Urinary bladder (tissue), 4 donors: ENCODE results near the gene TFRC. TPM values are rescaled to one million over a fixed set of nuclear protein-coding genes. Genes with fewer than 3 reads are reported as not detected.
"Not testable (repeated sequence)": the region's sequence is repeated elsewhere in the genome, so short reads cannot be mapped to it uniquely, and the experiment has no call there.

Experiments
- DNase-seq: peaks from one replicate; pipeline ENCODE4 v3.0.0-alpha.2; 2015; ENCODE audit errors: extremely low spot score
- H3K27ac ChIP-seq: one replicate; pipeline ENCODE4 v1.5.1; 2013; ENCODE audit warnings: low read depth, mild to moderate bottlenecking, moderate library complexity
- H3K36me3 ChIP-seq: one replicate; pipeline ENCODE4 v1.6.1; 2013; ENCODE audit warnings: mild to moderate bottlenecking, moderate library complexity; ENCODE audit not compliant: insufficient read depth
- H3K4me1 ChIP-seq: one replicate; pipeline ENCODE4 v1.6.1; 2013; ENCODE audit warnings: mild to moderate bottlenecking, moderate library complexity; ENCODE audit not compliant: insufficient read depth
- H3K4me3 ChIP-seq: one replicate; pipeline ENCODE4 v1.5.1; 2013; ENCODE audit warnings: low read depth, low read length
- whole genome bisulfite sequencing: extraction: QIAGEN DNeasy Blood & Tissue Kit; methylation state at CpG from one replicate; pipeline ENCODE4 v1.1.7; 2013; 5-methylcytosine and 5-hydroxymethylcytosine counted together
- polyA plus RNA-seq: library from polyadenylated mRNA; stranded (reverse); fragments of 200-250 nt; gene quantifications from one replicate; pipeline ENCODE4 v1.2.3, GENCODE V29; 2013
- total RNA-seq: library from RNA; depleted of rRNA; stranded (reverse); fragments of >200 nt; gene quantifications from one replicate; pipeline ENCODE4 v1.2.3, GENCODE V29; 2014
- donor health status: healthy with polysubstance abuse.
- donor health status: healthy.

Gene TFRC
- total and polyA plus RNA-seq, 2 donors: 23.4 to 110 TPM

GRCh38 chr3:196104707-196105106 lies 22.8 kb upstream of the TFRC start:
- not testable (repeated sequence) for H3K4me3 ChIP-seq, DNase-seq, H3K36me3 ChIP-seq, H3K4me1 ChIP-seq, H3K27ac ChIP-seq
- 90% methylated on average over 12 of the region's 12 CpGs for WGBS

- 70% methylated on average over 8 of the region's 8 CpGs for WGBS
- not testable (repeated sequence) for H3K27ac ChIP-seq, H3K36me3 ChIP-seq, H3K4me3 ChIP-seq, DNase-seq, H3K4me1 ChIP-seq
These were observed 16.6 kb upstream of the TFRC start for GRCh38 chr3:196098365-196098980.

- WGBS: 62% methylated on average over 5 of the region's 5 CpGs
- H3K36me3 ChIP-seq: no peaks in the 10 kb centered on the region
- H3K4me1 ChIP-seq: no peaks in the 10 kb centered on the region
- no peak overlapping the region for H3K4me3 ChIP-seq
- no peak overlapping the region for H3K27ac ChIP-seq
- DNase-seq: no peak
These were observed 15.7 kb upstream of the TFRC start for GRCh38 chr3:196097373-196098154.

GRCh38 chr3:196096382-196096953 lies 14.6 kb upstream of the TFRC start:
- Histone ChIP-seq H3K36me3 (no peaks in the 10 kb centered on the region), H3K4me3 (no peak overlapping the region), H3K4me1 (no peaks in the 10 kb centered on the region), H3K27ac (no peak overlapping the region)
- no peak for DNase-seq
- 67% methylated on average over 11 of the region's 11 CpGs for WGBS

- no peaks in the 10 kb centered on the region for H3K36me3 ChIP-seq
- H3K27ac ChIP-seq: peak overlapping the region; percentile 5
- DNase-seq: no peak
- 62% methylated on average over 7 of the region's 7 CpGs for WGBS
- H3K4me1 ChIP-seq: no peaks in the 10 kb centered on the region
- H3K4me3 ChIP-seq: no peak overlapping the region
These were observed 11.6 kb upstream of the TFRC start for GRCh38 chr3:196093317-196094111.

- 76% methylated on average over 5 of the region's 5 CpGs for WGBS
These were observed 6.0 kb upstream of the TFRC start for GRCh38 chr3:196087906-196088305.

GRCh38 chr3:196082619-196082971 lies 705 bp upstream of the TFRC start:
- H3K27ac ChIP-seq: no peak overlapping the region
- WGBS: 67% methylated on average over 6 of the region's 6 CpGs
- peak overlapping the region; percentile 81 for H3K4me3 ChIP-seq

More at GRCh38 chr3:196087906-196088305, 6.0 kb upstream of the TFRC start:
- H3K27ac ChIP-seq: no peak overlapping the region
- DNase-seq: no peak
- H3K4me1 ChIP-seq: no peaks in the 10 kb centered on the region
- H3K36me3 ChIP-seq: no peaks in the 10 kb centered on the region
- no peak overlapping the region for H3K4me3 ChIP-seq

GRCh38 chr3:196081002-196081833 lies 672 bp downstream of the TFRC start:
- H3K36me3 ChIP-seq: no peaks in the 10 kb centered on the region
- H3K4me1 ChIP-seq: no peaks in the 10 kb centered on the region
- peak overlapping the region; percentile 81 for H3K4me3 ChIP-seq
- WGBS: under 1% methylated on average over 61 of the region's 61 CpGs
- peak; percentile 26 for DNase-seq
- peak overlapping the region; percentile 94 for H3K27ac ChIP-seq

More at GRCh38 chr3:196082619-196082971, 705 bp upstream of the TFRC start:
- Histone ChIP-seq H3K4me1 (no peaks in the 10 kb centered on the region), H3K36me3 (no peaks in the 10 kb centered on the region)
- peak; percentile 2 for DNase-seq

- 78% methylated on average over 23 of the region's 23 CpGs for WGBS
- H3K36me3 ChIP-seq, H3K4me1 ChIP-seq, H3K27ac ChIP-seq, DNase-seq: not testable (repeated sequence)
- peak overlapping the region; percentile 81 for H3K4me3 ChIP-seq
These were observed 1.6 kb downstream of the TFRC start for GRCh38 chr3:196080101-196080846.

GRCh38 chr3:196079682-196080081 lies 2.2 kb downstream of the TFRC start:
- Histone ChIP-seq H3K4me1 (no peaks in the 10 kb centered on the region), H3K36me3 (no peaks in the 10 kb centered on the region), H3K4me3 (no peak overlapping the region), H3K27ac (no peak overlapping the region)
- DNase-seq: no peak
- 89% methylated on average over 3 of the region's 3 CpGs for WGBS

- DNase-seq: no peak
- Histone ChIP-seq H3K36me3 (peaks cover 5% of the 10 kb centered on the region), H3K27ac (no peak overlapping the region), H3K4me1 (no peaks in the 10 kb centered on the region), H3K4me3 (no peak overlapping the region)
- WGBS: 90% methylated on average over 6 of the region's 6 CpGs
These were observed 6.9 kb downstream of the TFRC start for GRCh38 chr3:196075013-196075412.

GRCh38 chr3:196073255-196073753 lies 8.6 kb downstream of the TFRC start:
- DNase-seq: peak; percentile 25

More at GRCh38 chr3:196073255-196073753, 8.6 kb downstream of the TFRC start:
- Histone ChIP-seq H3K36me3 (peaks cover 5% of the 10 kb centered on the region), H3K27ac (no peak overlapping the region), H3K4me1 (no peaks in the 10 kb centered on the region), H3K4me3 (no peak overlapping the region)
- 32% methylated on average over 6 of the region's 6 CpGs for WGBS
